Erythroblast (primary cell): ENCODE data around the gene BCL2L1.

Experiments
- GATA1 ChIP-seq: IDR thresholded peaks from 2 replicates; pipeline ENCODE4 v1.6.1; 2011; ENCODE audit warnings: low read depth, mild to moderate bottlenecking, control low read depth, low read length, moderate library complexity
- POLR2A ChIP-seq: IDR thresholded peaks from 2 replicates; pipeline ENCODE4 v1.6.1; 2011; ENCODE audit warnings: mild to moderate bottlenecking, low read length

GRCh38 chr20:31652917-31653396, 69.7 kb downstream of the BCL2L1 start:
- TF ChIP-seq POLR2A (no peak), GATA1 (no peak)
